Left hindlimb (tissue), 1 donor: ENCODE measurements around the gene RAP1A.
"Not testable (repeated sequence)": the region's sequence is repeated elsewhere in the genome, so short reads cannot be mapped to it uniquely, and the experiment has no call there.

Experiments used
- DNase-seq: peaks from one replicate; pipeline ENCODE4 v3.0.0-alpha.2; 2018

RAP1A gene

DNA sequence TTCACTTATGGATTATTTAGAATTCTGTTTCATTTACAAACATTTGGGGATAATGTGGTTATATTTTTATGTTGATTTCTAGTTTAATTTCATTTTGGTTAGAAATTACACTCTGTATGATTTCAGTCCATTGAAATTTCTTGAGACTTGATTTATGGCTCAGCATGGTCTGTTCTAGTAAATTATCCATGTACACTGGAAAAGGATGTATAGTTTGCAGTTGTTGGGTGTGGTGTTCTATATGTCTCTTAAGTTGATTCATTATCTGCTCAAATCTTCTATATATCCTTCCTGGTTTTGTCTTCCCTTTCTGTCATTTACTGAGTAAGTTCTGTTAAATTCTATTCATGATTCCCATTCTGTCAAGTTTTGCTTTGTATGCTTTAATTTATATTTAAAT lies 52.3 kb downstream of the RAP1A start:
- no peak for DNase-seq

DNA sequence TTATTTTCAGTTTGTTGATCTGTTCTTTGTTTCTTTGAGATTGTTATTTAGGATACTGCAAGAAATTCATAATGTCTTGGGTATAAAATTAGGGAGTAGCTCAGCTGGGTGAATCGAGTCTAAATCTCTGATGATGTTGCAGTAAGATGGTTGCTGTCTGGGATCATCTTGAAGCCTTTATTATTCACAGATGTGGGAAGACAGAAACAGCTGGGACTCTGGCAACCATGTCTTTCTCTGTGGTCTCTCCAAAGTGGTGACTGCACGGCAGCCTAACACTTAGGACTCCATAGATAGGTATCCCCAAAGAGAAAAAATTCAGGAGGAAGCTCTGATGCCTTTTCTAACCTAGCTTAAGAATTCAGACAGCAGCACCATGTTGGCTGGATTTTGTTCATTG lies 52.7 kb downstream of the RAP1A start:
- no peak for DNase-seq

DNA sequence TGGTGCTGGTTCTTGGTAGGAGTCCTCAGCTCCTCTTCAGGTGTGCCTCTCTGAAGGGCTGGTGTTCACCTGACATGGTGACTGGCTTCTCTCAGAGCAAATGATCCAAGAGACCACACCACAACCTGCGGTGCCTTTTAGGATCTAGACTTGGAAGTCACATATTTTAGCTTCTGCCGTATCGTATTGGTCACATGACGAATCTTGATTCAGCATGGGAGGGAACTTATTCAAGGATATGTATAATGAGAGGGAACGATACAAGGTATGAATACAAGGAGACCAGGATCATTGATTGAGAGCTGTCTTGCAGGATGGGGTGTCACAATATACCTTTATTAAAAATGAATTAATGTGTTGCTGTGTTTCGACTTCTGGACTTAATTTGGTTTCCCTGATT lies 58.0 kb downstream of the RAP1A start:
- DNase-seq = no peak

DNA sequence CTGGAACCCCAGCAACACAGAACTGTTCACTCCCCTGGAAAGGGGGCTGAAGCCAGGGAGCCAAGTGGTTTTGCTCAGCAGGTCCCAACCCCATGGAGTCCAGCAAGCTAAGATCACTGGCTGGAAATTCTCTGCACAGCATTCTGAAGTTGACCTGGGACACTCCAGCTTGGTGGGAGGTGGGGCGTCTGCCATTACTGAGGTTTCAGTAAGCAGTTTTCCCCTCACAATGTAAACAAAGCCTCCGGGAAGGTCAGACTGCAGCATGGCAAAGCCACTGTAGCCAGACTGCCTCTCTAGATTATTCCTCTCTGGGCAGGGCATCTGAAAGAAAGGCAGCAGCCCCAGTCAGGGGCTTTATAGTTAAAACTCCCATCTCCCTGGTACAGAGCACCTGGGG lies 60.0 kb downstream of the RAP1A start:
- DNase-seq = no peak

DNA sequence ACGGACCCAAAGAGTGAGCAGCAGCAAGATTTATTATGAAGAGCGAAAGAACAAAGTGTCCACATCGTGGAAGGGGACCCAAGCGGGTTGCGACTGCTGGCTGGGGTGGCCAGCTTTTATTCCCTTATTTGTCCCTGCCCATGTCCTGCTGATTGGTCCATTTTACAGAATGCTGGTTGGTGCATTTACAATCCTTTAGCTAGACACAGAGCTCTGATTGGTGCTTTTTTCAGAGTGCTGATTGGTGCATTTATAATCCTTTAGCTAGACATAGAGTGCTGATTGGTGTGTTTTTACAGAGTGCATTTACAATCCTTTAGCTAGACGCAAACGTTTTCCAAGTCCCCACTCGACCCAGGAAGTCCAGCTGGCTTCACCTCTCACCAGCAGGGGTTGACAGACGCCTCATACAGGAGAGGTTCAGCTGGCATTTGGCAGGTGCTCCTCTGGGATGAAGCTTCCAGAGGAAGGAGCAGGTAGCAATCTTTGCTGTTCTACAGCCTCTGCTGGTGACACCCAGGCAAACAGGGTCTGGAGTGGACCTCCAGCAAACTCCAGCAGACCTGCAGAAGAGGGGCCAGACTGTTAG lies 60.7 kb downstream of the RAP1A start:
- DNase-seq = not testable (repeated sequence)

DNA sequence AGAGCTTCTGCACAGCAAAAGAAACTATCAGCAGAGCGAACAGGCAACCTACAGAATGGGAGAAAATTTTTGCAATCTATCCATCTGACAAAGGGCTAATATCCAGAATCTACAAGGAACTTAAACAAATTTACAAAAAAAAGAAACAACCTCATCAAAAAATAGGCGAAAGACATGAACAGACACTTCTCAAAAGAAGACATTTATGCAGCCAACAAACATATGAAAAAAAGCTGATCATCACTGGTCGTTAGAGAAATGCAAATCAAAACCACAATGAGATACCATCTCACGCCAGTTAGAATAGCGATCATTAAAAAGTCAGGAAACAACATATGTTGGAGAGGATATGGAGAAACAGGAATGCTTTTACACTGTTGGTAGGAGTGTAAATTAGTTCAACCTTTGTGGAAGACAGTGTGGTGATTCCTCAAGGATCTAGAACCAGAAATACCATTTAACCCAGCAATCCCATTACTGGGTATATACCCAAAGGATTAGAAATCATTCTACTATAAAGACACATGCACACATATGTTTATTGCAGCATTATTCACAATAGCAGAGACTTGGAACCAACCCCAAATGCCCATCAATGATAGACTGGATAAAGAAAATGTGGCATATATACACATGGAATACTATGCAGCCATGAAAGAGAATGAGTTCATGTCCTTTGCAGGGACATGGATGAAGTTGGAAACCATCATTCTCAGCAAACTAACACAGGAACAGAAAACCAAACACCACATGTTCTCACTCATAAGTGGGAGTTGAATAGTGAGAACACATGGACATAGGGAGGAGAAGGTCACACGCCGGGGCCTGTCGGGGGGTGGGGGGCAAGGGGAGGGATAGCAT lies 65.9 kb downstream of the RAP1A start:
- not testable (repeated sequence) for DNase-seq

DNA sequence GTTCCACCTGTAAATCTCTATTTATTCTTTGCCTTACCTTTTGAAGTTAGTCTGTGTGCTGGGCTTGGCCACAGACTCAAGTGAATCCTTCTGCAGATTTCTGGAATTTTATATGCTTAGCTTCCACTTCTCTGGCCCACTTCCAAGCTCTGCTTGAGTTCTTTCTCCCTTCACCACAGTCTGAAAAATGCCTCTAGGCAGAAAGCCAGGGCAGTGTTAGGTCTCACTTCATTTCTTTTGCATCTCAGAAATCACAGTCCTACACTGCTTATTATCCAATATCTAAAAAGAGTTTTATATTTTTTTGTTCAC lies 70.7 kb downstream of the RAP1A start:
- DNase-seq = peak; percentile 76

DNA sequence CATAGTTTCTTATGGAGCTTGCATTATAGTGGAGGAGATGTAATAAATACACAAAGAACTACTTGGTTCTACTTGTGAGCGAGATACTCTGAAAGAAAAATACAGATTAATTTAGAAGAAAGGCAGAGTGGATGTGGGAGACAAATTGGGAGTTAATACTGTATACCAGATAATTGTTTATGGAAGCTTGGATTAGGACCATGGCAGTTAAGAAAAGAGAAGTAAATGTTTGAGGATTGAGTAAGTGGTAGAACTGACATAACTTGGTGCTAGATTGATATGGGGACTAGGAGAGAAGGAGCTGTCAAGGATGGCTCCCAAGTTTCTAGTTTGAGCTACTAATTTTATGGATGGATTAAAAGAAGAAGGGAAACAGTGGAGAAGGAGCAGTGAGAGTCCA lies 72.3 kb downstream of the RAP1A start:
- no peak for DNase-seq

DNA sequence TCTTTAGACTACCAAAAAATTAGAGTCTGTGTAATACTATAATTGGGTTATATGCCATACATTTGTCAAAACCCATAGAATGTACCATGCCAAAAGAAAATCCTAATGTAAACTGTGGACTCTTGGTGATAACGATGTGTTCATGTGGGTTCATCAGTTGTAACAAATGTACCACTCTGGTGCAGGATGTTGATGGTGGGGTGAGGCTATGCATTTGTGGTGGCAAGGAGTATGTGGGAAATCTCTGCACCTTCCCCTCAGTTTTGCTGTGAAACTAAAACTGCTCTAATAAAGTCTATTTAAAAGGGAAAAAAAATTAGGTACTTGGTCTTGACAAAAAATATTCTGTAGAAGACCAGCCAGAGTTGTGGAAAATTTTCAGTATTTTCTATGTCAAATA lies 76.2 kb downstream of the RAP1A start:
- no peak for DNase-seq

DNA sequence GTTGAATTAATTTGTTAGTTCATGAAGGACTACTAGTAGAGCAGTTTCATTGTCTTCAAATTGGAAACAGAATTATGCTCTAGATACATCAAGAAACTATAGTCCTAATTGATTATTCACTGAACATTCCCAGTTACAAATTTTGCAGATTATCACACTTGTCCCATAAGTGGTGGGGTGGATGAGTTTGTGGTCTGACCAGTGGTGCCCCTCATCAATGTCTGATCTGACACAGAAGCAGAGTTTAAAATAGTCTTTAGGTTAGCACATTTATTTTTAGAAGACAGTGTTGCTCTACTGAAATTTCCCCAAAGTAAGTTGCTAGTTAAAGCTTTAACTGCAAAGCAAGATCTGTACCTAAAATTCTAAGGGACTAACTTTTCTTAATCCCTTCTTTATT lies 76.7 kb downstream of the RAP1A start:
- no peak for DNase-seq

DNA sequence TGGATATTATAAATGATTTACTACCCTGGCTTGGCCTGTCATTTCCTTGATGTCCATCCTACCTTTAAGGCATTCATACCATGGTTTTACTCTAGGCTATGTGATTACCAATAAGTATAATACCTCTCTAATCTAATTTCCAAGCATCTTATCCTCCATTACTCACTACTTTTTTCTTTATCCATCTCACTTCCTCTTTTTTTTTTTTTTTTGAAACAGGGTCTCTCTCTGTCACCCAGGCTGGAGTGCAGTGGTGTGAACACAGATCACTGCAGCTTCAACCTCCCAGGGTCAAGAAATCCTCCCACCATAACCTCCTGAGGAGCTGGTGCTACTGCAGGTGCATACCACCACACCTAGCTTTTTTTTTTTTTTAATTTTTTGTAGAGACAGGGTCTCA lies 79.7 kb downstream of the RAP1A start:
- DNase-seq = no peak

DNA sequence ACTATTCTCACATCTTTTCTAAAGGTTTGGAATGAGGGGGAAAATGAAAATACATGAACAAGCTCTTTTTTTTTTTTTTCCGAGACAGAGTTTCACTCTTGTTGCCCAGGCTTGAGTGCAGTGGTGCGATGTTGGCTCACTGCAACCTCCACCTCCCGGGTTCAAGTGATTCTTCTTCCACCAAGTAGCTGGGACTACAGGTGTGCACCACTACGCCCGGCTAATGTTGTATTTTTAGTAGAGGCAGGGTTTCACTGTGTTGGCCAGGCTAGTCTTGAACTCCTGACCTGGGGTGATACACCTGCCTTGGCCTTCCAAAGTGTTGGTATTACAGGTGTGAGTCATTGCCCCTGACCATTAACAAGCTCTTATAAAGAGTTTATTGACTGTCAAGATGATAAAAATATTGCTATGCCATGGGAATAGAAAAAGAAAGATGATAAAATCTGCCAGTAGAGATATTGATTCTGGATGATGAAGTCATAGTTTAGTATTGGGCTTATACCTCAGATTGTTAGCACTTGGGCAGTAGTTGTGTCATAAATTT lies 83.0 kb downstream of the RAP1A start:
- DNase-seq = no peak

DNA sequence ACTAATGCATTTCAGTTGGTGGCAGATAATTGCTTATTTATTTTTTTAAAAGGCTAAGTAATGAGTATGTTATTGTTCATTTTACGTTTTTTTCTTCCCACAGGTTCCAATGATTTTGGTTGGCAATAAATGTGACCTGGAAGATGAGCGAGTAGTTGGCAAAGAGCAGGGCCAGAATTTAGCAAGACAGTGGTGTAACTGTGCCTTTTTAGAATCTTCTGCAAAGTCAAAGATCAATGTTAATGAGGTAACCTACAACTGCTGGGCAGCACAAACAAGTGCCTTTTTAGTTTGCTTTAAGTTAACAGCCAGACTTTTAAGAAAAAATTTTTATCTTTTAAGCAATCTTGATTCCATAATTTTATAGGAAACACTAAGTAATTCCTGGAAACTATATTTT lies 84.7 kb downstream of the RAP1A start:
- no peak for DNase-seq

DNA sequence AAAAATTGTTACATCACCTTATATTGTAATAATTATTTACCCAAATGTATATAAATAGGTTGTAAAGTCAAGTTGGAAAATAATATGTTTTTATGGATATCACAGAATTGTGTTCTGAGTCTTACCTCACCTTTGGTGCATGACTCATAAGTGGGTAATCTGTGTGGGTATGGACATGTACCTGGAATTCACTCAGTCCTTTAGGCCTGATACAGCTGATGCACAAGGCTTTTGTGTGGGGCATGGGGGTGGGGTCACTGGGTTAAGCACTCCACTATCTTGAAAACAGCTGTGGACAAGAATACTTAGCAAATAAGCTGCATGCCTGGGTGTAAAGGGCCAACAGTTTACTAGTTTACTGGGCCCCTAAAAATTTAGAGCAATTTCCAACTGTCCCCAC lies 85.2 kb downstream of the RAP1A start:
- no peak for DNase-seq

DNA sequence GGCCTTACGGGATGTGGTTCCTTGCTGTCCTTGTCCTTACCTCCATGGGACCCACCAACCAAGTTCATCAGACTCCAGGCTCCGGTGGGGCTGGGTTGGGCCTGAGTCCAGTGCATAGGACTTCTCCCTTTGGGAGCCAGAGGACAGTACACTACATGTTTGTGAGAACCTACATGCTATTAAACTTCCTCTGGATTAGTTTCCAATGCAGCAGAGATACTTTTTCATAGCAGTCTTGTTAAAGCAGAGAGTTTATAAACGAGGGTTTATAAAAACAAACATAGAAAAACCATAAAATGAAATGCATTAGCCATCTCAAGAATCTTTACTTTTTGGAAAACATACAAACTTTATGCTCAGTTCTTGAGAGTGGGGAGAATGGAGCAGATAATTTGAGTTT lies 86.3 kb downstream of the RAP1A start:
- DNase-seq = no peak

DNA sequence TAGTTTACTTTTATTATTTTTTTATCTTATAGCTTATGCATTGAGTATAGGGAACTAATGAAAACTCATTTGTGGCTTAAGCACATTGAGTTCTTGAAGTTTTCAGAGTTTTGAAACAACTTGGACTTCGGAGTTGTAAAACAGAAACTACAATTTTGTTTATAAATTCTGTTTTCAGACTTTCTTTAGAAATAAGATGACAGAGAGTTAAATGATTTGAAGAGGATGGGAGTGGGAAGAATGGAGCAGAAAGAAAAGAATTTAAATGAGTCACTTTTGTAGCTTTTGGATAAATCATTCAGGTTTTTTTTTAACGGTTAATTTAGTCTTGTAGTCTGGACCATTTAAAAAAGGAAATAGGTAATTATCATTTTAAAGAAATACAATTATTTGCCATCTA lies 87.3 kb downstream of the RAP1A start:
- no peak for DNase-seq

DNA sequence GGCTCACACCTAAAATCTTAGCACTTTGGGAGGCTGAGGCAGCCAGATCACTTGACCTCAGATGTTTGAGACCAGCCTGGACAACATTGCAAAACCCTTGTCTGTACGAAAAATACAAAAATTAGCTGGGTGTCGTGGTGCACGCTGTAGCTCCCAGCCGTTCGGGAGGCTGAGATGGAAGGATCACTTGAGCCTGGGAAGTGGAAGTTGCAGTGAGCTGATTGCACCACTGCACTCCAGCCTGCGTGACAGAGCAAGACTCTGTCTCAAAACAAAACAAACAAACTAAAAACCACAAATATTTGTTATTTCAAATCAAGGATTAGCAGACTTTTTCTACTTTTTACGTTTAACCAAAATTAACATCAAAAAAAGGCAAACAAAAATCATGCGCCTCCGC lies 88.3 kb downstream of the RAP1A start:
- no peak for DNase-seq

DNA sequence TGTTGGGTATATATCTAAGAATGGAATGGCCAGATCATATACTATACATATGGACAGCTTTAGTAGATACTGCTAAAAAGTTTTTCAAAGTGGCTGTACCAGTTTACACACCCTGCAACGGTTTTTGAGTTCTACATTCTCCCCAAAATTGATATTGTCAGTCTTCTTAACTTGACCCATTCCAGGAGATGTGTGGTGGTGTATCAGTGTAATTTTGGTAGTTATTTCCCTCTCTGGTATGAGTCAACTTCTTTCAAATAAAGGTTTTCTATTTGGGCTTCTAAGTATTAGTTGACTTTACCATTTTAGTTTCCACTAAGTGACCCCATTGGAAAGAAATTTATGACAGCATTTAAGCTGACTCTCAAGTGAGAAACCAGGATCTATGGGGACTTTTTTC lies 90.4 kb downstream of the RAP1A start:
- DNase-seq = no peak

DNA sequence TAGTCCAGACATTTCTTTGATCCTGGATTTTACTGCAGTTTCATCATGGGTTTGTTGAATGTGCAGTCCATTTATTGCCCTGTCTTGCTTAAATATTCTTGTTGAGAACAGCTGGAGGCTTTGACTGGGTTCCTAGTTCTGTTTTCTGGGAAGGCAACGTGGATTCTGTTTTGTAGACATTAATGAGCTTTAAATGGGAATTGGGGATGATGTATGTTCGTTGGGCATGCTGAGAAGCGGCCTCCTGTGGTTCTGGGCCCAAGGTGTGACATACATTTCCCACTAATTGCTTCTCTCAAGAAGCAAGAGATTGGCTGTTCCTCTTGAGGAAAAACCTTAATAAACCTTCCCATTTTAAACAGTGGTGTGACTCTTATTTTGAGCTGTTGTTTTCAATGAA lies 96.7 kb downstream of the RAP1A start:
- no peak for DNase-seq

DNA sequence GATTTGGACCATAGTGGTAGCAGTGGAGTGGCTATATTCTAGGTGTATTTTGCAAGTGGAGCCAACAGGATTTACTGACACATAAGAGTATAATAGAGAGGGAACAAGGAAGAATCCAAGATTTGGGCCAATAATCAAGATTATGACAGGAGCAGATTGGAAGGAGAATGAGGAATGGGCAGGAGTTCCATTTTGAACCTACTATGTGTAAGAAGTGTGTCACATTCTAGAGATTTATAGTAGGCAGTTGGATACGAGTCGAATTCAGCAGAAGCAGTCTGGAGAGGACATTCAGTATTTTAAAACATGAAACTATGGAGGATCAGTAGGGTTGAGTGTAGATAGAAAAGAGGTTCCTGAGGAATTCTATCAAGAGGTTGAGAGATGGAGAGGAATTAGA lies 97.9 kb downstream of the RAP1A start:
- no peak for DNase-seq

DNA sequence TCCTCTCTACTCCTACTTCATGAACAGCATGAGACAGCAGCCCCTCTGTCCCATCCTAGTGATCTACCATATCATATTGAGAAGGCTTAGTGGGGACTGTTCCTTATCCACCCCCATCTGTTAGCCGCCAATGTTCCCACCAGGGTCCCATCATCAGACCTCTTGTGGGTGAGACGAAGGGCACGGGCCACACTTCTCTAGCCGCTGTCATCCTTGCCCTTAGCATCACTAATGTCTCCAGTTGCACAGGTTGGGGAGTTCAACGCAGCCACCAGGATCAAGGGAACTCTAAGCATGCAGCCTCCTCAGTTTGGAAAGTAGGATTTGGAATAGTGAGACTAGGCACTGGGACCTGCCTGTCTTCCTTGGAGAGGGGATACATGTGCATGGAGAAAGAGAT lies 99.5 kb downstream of the RAP1A start:
- no peak for DNase-seq

DNA sequence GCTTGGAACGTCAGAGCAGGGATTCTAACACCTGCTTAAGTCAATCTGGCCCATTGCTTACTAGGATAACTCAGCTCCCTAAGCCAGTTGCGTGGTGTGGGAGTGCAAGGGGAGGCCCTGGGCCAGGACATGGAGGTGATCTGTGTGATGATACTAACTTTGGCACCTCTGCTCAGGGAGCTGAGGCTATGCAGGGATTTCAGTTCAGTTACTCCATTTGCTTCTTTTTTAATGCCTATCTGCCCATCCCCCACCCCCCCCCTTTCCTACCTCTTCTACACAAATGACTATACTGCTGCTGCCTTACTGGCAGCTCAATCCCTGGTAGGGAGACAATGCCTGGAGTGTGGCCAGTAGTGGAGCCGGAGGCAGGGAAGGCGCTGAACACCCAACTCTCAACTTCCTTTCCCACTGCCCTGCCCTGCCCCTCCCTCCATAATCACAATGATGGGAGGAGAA lies 100.1 kb downstream of the RAP1A start:
- DNase-seq = peak; percentile 73

DNA sequence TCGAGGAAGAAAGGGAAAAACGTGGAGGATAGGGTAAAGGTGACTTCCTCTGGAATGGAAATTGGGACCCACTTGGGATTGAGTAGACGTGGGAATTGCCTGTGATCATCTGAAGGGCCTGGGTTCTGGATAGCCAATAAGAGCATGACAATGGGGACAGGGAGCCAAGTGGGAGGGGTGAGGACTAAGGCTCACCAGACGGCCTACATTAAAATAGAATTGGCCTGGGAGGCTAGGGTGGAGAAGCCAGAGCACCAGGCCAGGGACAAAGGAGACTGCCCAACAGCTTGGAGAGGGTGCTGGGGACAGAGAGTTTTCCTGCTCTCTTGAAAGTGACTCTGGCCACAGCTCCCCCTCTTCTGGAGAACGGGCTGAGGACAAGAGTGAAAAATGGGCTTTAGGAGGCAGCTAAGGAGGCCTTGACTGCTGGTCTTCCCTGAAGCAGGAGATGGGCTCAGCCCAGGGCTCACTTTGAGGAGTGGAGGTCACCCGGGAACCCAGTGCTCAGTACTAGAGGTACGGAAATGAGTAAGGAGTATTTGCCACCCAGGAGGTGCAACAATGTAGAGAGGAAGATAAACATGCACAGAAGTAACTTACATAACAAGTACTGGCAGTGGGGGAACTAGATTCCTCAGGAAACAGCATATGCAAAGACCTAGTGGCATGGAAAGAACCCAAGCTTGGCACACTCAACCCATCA lies 100.8 kb downstream of the RAP1A start:
- DNase-seq = no peak
